HTR-8/SVneo (cell line): ENCODE measurements around the gene AGFG1.
A peak's percentile ranks its signal among the peaks of the same experiment; 100 is the strongest.

ENCODE experiments used
- DNase-seq: peaks from one replicate; pipeline ENCODE4 v3.0.0; 2011; ENCODE audit warnings: low spot score, mixed read lengths; ENCODE audit not compliant: insufficient read length
- FAIRE-seq: peaks from 2 replicates; lab custom pipeline; 2011; peaks lifted over from hg19 to GRCh38; lab: Jason Lieb, UNC

The AGFG1 gene

GRCh38 chr2:227460833-227461232, 11.1 kb upstream of the AGFG1 start:
- DNase-seq (no peak), FAIRE-seq (no peak)

GRCh38 chr2:227461811-227462461, 10.0 kb upstream of the AGFG1 start:
- DNase-seq (no peak), FAIRE-seq (no peak)

DNA sequence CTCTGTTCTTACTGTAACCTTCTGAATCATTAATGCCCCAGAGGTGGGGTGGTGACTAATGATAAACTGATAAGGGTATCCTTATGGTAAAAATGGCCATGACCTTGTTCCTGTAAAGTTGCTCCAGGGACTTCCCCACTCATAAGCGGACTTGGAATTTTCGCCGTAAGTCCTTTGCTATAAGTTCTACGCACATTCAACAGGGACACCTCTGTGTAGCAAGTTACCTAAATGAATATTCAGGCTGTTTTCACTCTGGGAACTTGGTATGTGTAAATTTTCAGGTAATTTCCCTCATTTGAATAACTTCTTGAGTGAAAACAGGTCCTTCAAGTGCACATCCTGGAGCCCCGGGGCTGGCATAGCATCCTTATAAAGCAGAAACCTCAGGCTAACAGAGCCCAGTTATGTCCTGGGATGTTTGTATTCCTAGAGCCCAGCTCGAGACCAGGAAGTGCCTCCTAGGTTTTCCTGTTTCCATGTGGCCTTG, 9.4 kb upstream of the AGFG1 start:
- DNase-seq, result no peak
- no peak for FAIRE-seq

- FAIRE-seq (no peak), DNase-seq (no peak)
These were observed 8.7 kb upstream of the AGFG1 start for GRCh38 chr2:227462972-227463931.

DNA sequence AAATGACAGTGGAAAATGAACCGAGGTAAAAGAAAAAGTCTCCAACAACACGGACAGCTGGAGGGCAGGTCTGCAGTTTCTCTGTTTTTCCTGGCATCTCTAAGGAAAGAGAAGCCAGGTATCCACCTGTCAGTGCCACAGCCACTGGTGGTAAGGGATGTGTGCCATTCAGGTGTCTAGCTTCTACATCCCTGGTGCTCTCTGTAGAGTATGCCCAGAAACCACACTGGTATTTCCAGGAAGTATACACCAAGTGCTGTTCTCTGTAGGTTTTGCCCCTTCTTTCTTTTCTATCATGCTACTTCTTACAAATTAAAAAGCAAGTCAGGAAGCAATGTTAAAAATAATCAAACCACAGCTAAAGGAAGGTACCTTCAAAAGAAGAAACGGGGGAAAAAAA, 7.6 kb upstream of the AGFG1 start:
- DNase-seq, result no peak
- no peak for FAIRE-seq

GRCh38 chr2:227464851-227465250, 7.1 kb upstream of the AGFG1 start:
- DNase-seq, result no peak
- FAIRE-seq, result no peak

DNA sequence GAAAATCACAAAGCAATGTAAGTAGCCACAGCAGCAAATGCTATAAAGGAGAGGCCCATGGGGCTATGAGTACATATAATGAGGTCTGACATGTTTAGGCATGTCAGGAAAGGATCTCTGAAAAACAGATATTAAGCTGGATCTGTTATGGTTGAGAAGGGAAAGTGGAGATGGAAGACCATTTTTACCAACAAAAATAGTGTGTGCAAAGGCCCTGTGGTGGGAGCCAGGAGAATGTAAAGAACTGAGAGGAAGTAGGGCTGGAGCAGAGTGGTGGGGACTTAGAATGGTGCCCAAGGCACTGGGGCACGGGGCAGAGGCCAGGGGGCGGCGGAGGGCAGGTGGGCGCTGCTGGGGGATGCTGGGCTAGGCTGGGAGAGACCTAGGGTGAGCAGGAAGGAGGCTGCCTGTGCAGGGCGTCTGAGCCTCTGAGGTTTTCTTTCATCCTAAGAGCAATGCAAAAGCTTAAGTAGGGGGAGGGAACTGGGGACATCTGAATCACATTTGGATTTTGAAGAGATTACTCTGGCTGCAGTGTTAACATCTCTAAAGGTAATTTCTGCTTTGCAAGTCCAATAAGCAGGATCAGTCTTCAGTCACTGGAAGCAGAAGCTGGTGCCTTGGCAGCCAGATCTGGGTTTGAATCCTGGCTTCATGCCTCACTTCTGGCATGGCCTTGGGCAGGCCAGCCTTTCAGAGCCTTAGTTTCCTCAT, 4.9 kb upstream of the AGFG1 start:
- DNase-seq, result no peak
- no peak for FAIRE-seq

DNA sequence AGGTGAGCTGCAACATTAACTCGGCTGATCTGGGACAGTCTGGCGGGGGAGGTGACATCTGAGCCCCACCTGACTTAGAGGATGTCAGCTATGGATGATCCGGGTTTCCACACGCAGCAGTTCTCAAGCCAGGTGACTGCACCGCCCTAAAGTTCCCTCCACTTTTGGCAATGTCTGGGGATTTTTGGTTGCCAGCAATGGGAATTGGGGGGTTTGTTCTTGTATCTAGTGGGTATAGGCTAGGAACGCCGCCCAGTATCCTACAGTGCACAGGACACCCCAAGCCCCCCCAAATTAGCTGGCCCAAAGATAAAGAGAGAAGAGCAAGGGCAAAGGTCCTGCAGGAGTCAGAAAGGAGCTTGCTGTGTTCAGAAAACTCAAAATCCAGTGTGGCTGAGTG, 544 bp upstream of the AGFG1 start:
- DNase-seq (no peak), FAIRE-seq (no peak)

DNA sequence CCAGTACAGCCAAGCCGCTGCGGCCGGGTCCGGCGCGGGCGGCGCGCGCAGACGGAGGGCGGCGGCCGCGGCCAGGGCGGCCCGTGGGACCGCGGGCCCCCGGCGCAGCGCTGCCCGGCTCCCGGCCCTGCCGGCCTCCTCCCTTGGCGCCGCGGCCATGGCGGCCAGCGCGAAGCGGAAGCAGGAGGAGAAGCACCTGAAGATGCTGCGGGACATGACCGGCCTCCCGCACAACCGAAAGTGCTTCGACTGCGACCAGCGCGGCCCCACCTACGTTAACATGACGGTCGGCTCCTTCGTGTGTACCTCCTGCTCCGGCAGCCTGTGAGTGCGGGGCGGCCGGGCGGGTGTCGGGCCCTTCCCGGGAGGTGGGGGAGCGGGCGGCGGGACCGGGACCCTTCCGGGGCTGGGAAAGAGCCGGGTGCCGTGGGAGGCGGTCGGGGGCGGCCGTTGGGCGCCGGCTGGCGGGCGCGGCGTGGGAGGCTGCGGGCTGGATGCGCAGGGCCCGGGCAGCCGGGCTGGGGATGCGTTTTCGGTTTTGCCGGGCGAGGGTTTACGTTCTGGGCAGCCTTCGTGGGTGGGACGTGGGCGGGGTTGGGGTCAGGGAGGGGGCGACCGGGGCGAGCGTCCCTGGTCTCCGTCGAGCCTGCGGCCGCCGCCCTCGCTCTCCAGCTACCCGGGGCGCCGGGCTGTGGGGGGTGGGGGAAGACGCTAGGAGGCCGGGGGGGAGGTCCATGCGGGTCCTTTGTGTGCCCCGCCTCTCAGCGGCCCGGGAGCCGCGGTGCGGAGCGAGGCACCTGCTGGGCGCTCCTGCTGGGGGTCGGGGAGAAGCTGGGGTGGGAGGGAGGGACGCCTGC, 537 bp downstream of the AGFG1 start:
- DNase-seq (no peak), FAIRE-seq (no peak)

DNA sequence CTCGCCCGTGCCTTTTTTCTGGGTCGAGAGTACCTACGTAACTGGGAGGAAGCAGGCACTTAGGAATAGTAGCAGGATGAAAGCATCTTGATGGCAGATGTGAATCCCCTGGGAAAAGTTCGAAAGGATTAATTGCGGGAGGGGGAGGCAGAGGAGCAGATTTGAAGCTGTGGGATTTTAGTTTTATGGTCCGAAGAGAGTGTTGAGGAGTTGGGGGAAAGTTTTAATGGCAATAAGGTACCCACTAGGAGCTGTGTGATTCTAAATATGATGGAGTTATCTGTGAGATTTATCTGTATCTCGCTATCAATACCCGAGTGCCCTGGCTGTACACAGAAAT, 1.1 kb downstream of the AGFG1 start:
- no peak for DNase-seq
- no peak for FAIRE-seq

- no peak for DNase-seq
- FAIRE-seq, result no peak
These were observed 1.9 kb downstream of the AGFG1 start for GRCh38 chr2:227473806-227474205.

GRCh38 chr2:227474410-227474809, 2.5 kb downstream of the AGFG1 start:
- no peak for DNase-seq
- FAIRE-seq, result no peak

GRCh38 chr2:227477291-227477690, 5.3 kb downstream of the AGFG1 start:
- no peak for FAIRE-seq
- DNase-seq, result no peak

DNA sequence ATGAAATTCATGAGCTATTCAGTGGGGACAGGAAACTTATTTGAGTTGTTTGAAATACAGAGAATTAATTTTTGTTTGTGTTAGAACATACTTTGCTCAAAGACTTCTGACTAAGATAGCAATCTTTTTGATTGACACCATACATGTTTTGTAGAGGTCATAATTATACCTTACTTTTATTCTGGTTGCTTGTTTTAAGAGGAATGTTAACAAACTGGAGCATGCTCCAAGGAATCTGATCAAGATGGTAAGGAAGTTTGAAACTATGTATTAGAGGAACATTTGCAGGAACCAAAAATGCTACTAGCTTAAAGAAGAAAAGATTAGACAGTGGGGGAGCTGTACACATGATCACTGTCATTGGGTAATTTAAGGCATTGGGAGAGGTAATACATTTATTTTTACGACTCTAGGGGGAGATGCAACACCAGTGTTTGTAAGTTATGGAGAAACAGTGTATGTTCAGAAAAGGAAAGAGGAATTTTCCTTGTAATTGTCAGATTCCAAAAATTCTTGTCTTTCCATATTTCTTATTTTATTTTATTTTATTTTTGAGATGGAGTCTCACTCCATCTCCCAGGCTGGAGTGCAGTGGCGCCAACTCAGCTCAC, 8.0 kb downstream of the AGFG1 start:
- DNase-seq, result peak; percentile 37
- FAIRE-seq, result no peak

DNA sequence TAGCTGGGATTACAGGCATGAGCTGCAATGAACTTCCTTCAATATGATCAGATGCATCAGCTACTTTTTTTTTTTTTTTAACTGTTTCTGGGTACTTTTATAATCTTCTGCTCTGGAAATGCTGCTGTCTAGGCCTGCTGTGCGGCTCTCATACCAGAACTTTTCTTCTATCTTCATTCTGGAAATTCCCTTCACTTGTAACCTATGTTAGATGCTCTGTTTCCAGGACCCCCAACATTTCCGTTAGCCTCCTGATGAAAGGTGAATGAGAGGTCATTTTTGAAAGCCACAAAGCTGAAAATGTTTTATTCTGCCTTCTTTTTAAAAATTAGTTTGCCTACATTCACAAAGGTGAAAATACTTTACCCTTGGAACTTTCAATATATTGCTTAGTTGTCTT, 8.6 kb downstream of the AGFG1 start:
- FAIRE-seq (no peak), DNase-seq (no peak)

DNA sequence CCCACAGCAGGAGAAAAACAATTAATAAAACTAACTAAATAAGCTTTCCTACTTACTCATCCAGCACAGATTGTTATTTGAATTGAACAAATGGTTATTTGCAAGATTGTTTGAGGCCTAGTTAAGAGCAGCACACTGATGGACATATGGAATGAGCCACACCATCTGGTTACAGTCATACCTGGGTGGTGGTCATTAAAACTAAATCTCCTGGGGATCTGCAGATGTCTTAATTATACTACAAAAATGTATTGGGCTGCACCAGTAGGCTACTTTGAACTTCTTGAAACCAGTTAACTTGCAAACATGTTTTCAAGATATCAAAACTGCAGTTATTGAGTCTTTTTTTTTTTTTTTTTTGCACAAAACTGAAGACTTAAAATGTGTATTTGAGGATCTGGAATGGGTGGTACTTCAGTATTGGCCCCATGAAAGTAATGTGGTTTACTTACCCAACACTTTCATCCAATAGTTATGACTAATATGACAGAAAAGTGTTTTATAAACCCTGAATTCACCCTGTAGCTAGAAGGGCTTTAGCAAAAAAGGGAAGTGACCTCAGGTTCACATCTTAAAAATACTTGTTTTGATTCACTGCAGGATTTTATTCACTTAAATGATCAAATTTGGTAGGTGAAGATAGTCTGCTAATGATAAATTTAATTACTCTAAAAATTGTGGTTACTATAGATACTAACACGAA, 10.8 kb downstream of the AGFG1 start:
- no peak for FAIRE-seq
- DNase-seq, result peak; percentile 39

DNA sequence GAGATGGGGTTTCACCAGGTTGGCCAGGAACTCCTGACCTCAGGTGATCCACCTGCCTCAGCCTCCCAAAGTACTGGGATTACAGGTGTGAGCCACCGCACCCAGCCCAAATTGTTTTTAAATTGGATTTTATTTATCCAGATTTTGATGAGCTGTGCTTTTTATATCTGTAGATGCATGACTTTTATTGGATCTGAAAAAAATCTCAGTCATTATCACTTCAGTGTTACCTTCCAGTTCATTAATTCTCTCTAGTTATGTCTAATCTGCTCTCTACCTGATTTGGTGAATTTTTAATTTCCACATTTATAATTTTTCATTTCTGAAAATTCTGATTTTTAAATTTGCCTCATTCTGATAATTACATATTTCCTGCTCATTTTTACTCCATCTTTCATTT, 13.5 kb downstream of the AGFG1 start:
- DNase-seq, result no peak
- FAIRE-seq, result no peak

DNA sequence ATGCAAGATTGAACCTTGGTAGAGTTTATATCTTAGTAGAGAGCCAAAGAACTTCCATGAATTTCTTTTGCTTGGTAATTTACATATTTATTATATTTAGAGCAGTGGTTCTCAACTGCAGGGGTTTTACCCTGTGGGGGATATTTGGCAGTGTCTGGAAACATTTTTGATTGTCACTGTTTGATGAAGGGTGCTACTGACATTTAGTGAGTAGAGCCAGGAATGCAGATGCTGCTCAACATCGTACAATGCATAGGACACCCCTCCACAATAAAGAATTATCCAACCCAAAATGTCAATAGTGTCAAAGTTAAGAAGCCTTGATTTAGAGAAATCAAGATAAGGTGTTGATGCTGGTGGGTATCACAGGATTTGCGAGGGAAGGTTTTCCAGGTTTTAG, 14.7 kb downstream of the AGFG1 start:
- FAIRE-seq (no peak), DNase-seq (no peak)

GRCh38 chr2:227488045-227488444, 16.1 kb downstream of the AGFG1 start:
- no peak for FAIRE-seq
- DNase-seq, result no peak
